SIG-M5 (cell line): ENCODE results near the gene FXYD6.
A peak's percentile ranks its signal among the peaks of the same experiment; 100 is the strongest.

Experiments used
- DNase-seq: peaks from one replicate; lab custom pipeline; 2025; lab: John Stamatoyannopoulos, UW

The FXYD6 gene

DNA sequence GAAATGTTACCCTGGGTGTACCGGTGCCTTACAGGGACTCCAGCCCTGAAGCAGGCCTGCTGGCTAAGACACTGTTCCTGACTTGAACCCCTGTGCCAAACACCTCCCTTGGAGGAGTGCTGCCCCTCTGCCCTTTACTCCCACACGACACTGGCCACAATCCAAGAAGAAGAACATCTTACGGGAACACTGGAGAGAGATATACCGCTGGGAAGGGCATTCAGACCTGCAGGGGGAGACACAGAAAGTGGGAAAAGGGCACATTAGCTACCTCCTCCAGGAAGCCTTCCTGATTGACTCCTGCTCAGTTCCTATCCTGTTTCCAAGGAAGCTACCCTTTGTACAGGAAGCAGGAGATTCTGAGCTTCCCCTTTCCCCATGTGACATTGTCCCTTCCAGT, 34.1 kb upstream of the FXYD6 start:
- no peak for DNase-seq

DNA sequence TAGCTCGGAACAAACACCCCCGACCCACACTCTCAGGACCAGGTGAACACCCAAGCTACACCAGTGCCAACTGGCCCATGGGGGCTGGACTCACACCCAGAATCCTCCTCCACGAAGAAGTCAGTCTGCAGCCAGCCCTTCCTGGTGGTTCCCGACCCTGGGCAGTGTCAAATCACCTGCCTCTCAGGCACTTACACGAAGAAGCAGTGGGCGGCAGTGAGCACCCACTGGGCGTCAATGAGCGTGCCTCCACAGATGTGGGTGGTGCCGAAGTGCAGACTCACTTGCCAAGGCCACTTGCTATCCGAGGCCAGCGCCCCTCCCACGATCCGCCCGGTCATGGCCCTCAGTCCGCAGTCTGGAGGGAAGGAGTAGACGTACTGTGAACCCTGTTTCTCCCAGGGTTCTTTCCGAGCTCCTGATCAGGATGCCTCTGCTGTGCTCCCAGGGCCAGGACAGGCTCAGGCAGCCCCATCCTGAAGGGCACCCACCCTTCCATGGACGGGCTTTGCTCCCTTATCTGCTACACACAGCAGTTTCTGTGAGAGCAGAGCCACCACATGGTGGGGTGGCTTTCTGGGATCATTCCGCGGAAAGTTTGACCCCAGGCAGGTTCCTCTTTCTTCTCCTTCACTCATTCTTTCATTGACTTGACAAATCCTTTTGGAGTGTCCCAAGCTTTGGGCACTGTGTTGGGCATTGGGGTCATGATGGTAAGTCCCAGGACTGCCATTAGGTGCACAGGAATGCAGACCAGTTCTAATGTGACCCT, 33.3 kb upstream of the FXYD6 start:
- DNase-seq: no peak

DNA sequence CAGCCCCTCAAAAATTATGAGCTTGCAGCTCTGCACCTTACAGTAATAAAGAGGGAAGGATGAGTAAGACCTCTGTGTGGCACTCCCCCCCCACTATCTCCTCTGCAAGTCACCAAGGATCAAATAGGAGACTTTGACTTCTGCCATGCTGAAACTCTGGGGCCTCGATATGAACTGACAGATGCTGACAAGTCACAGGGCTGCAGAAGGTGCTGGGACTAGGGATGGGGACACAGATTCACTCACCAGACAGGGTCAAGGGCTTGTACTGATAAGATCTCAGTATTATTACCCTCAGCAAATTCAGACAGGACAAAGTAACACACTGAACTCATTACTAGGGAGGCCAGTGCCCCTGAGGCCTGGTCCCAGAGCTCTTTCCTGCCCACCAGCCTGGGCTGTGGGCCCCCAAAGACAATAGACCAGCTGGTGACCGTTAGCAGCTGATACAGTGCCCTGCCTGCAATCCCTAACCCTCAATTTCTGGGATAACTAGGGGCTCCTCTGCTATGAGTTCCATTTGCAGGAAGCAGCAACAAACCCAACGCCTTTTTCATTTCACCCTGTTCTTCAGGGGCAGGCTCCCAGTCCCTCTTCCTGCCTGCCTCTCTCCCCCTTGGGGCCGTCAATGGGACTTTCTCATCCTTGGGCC, 32.6 kb upstream of the FXYD6 start:
- no peak for DNase-seq

DNA sequence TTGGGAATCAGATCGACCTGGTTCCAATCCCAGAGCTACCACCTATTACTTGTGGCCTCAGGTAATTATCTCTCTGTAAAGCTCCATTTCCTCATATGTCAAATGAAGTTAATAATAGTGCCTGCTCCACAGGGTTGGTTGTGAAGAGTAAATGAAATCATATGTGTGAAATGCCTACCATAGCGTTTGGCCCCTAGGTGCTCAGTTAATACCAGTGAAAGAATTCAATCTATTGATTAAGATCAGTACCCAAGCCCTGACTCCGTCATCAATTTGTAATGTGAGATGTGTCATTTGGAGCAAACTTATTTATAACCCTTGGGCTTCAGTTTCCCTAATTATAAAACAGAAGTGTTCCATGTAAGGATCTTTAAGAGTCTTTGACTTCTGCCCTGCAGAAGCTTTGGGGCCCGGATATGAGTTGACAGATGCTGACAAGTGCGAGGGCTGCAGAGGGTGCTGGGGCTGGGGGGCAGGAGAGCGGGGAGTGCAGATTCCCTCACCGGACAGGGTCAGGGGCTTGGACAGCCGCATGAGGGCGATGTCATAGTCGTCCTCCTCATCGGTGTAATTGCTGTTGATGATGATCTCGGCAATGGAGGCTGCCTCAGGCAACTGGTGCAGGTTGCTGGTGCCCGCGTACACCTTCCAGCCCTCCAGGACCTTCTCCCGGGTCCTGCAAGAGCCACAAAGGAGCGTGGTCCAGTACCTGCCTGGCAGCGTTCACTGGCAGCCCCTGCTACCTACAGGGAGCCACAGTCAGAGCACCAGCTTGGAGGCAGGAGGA, 31.8 kb upstream of the FXYD6 start:
- DNase-seq: no peak

DNA sequence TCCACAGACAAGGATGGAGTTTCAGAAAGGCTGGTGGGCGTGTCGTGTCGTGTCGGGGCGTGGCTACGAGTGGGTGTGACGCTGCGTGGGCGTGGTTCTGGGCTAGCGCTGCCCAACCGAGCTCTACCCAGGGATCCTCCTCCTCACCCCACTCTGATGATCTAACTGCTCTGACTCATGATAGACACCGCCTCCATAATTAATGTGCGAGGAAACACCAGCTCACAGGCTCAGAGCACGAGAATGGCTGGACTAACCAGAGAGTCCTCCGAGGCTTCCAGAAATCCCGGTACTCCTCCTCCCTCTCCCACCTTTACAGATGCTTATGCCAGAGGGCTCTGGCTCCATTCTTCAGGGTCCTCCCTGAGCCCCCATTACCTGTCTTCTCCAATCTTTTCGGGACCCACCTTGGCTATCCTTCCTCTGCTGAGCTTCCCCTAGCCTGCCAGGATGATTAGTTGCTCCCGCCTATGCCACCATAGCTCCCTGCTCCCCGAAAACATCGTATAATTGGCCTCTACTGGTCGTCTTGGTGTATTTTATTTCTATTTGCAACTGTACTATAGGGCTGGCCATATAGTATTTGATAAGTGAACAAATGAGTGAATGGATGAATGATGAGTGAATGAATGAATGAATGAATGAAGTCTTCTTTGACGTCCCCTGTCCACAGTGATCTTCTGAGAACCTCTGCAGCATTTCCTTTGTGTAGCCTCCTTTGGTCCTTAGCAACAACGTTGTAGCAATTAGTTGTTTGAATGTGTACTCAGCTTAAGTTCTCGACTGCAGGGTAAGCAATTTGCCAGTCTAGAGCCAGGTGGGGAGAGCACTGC, 31.0 kb upstream of the FXYD6 start:
- DNase-seq: peak; percentile 45

DNA sequence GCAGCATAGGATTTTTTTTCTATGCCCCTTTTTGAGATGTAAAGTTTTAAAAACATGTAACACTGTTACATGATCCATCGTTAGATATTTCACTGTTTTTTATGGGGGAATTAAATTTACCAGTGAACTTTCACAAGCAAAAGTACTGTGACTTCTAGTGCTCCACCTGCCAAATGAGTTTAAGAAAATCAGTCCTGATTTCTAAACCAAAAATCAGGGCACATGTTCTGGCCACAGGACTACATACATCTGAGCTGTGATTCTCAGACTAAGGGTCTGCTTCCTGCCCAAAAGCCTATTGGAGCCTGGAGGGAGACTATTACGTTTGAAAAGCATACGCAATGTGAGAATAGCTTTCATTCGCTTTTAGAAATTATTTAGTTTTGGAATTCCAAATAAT, 30.3 kb upstream of the FXYD6 start:
- DNase-seq: no peak

DNA sequence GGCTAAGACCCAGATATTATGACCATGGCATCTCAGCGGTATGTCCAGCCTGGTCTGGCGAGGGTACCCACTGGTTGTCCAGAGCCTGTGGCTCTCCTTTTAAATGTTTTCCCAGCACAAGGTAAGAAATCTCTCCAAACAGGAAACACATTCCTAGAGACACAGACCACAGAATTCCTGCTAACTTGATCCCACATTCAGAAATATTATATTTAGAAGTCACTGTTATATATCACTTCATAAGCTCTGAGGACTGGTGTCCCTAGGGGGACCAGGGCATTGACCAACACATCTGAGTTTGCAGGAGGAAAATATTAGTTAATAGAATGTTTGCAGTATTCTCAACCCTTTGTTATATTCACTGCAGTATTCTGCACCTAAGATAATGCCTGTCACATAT, 29.7 kb upstream of the FXYD6 start:
- DNase-seq: no peak

DNA sequence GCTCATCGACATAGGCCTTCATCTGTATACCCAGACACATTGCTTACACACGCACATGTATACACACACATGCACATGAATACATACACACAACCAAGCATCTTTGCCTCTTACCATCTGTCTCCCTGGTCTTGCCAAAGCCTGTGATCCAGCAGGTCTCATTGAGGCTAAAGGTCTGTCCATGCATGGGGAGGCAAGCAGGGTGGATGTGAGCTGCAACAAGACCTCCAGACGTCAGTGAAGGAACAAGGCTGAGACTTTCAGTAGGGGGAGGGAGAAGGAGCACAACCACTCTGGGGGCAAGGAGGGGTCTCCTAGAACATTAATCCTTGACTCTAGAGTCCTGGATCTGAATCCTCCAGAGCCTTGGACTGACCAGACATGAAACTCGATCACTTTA, 29.1 kb upstream of the FXYD6 start:
- no peak for DNase-seq

DNA sequence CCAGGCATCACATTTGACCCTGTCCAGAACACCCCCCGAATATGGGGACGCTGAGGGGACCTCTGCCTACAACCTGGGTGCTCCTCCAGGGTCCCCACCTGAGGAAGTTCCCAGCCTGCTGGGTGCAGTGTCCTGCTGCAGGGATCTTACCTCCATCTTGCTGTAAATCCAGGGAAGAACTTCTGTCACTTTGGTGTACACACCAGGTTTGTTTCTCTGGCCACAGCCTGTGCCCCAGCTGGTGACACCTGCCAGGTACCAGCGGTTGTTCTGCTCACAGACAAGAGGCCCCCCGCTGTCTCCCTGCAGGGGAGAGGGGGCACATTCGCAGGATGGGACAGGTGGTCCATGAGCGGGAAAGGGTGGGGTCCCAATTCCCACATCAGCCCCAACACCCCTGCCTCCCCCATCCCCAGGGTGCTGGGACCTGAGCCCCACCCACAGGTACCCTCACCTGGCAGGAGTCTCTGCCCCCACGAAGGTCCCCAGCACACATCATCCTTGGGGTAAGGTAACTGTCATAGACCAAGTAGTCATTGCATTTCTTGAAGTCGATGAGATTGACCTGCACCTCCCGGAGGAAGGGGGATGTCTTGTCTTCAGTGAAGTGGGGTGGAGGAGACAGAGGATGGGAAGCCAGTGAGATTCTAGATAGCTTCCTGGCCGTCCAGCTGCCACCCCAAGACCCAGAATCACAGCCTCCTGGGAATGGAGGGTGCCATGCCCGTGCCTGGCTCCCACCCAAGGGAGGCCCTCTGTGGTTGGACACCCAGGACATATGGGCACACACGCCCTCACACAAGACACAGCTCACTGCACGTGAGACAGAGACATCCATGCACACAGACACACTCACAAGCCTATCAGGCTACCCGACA, 27.3 kb upstream of the FXYD6 start:
- no peak for DNase-seq

DNA sequence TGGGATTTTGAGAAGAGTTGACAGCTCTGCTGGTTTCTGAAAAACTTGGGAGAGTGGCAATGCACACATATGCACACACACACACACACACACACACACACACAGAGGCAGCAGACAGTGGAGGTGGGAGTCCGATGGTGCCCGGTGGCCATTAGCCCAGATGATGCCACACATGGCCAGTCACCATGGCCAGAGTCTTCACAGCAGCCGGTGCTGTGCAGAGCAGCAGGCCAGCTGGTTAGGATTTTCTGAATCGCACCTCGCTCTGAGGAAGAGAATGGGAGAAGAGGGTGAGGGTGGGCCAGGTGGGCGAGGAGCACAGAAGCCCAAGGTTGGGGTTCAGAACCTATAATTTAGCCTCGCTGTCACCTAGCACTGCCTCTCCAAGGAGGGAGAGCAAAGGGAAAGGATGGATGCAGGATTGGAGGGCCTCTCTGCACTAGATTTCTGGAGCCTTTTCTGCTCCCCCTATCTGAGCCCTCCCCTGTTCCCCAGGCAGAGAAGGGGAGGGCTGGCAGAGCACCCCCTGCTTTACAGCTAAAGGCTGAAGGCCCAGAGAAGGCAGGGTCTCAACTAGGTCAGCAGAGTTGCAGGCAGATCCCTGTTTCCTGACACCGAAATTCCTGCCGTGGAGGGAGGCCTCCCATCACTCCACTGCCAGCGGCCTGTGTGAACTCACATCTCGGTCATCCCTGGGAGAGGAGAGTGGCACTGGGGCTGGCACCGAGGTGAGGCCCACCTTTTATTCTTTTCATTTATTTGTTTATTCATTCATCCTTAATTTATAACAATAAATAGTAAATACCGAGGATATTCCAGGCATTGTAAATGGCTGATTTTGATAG, 25.8 kb upstream of the FXYD6 start:
- DNase-seq: no peak

DNA sequence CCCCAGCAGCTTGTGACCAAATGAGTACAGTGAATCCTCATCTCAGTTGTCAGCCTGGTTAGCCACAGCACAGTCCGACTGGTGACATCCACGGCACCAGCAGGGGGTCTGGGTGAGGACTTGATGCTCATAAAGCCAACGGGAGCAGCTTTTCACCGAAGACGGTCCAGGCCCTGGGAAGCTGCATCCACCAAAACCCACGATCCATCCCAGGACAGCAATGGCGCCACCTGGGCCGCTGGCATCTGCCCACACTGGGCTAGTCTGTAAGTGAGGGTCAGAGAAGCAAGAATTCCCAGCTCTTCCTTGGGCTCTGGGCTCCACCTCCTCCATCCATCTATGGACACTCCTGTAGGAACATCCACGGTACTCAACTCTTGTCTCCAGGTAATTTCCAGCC, 25.1 kb upstream of the FXYD6 start:
- no peak for DNase-seq

DNA sequence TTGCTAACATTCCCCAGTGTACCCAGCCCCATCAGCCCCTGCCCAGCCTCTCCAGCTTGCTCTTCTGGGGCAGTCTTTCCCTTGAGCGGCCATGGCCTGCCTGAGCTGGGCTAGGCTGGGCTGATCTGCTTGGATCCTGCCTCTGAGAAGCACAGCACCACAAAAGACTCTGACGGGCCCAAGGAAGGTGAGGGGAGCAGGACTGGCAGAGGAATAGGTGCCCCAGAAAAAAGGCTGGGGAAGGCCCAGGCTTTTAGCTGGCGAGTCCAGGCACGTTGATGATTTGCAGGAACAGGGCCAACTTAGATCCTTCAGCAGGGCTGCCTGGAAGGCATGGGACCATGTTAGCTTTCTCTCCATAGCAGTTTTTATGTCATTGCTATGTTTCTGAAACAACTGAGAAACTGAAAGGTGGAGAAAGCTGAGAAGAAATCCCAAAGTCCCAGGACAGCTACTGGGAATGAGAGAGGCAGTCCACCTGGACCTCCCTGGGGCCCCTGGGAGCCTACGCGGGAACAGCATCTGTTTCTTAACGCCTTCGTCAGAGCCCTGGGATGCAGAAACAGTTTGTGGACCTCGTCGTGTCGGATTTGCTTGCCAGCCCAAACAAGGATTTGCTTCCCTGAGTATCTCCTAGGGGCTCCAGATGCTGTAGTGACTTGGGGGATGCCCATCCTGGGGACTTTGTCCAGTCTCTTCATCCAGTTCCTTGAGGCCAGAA, 24.4 kb upstream of the FXYD6 start:
- DNase-seq: no peak

DNA sequence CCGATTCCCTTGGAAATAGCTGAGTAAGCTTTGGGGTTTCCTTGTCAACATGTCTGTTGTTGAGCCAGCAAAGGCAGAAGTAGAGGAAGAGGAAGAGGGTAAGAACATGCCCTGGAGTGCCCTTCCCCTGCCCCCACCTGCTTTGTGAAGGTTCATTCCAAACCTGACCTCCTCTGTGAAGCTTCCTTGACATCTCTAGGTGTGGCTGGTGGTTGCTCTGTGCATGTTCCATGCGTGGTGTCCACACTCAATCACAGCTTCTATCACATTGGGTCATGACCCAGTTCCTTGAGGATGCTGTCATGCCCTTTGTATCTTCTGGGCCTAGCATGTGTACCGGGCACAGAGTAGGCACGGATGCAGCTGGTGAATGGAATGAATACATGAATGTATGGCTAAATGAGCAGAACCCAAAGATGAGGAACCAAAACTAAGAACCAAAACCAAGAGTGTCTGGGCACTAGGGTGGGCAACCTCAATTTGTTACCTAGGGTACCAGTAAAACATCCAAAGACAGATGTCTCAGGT, 23.7 kb upstream of the FXYD6 start:
- no peak for DNase-seq

DNA sequence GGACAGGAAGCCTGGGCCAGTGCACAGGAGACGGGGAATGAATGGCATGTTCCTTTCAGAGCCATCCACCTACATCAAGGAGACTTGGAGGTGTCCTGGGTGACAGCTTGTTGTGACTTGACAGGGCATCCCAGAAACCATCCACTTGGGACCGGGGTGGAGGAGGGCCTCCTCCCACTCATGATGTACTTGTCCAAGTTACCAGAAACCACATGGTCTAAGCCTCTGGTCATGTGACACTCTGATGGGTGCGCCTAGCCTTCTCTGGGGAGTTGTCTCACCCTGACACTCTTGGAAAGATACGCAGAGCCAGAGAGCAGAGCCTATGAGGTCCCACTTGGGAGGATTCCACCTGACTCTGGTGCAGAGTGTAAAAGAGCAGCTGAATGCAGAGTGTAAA, 21.6 kb upstream of the FXYD6 start:
- no peak for DNase-seq

DNA sequence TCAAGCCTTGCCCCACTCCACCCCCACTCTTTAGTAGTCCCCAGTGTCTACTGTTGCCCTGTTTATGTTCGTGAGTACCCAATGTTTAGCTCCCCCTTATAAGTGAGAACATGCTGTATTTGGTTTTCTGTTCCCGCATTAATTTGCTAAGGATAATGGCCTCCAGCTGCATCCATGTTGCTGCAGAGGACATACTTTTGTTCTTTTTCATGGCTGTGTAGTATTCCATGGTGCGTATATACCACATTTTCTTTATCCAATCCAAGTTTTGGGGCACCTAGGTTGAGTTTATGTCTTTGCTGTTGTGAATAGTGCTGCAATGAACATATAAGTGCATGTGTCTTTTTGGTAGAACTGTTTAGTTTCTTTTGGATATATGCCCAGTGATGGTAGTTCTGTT, 16.2 kb upstream of the FXYD6 start:
- no peak for DNase-seq

DNA sequence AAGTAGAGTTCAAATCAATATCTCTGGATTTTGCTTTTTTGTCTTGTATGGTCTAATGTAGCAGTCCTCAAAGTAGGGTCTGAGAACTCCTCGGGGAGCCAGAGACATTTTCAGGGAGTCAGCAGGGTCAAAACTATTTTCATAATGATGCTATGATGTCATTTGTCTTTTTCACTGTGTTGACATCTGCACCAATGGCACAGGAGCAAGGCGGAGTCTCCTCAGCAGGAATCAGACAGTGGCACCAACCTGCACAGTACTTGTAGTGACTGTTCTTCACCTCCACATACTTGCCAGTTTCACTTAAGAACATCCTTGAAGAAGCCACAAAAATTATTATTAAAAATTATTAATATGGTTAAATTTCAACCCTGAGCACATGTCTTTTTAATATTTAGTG, 14.9 kb upstream of the FXYD6 start:
- DNase-seq: no peak

DNA sequence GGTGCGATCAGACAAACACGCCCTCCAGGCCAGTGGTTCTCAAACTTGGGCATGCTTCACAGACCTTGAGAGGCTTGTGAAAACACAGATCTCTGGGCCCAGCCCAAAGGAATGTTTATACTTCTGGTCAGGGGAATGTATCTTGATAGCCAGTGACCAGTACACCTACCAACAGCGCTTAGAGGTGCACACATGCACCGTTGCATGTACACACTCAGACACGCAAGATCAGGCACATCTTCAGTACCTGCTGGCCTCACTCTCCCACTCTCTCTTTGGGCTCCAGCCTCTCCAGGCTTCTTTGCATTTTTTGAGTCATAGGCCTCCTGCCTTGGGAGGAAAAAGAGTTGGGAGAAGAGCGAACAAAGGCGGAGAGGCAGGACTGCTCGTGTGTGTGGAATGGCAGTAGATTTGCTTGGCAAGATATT, 11.7 kb upstream of the FXYD6 start:
- DNase-seq: no peak

DNA sequence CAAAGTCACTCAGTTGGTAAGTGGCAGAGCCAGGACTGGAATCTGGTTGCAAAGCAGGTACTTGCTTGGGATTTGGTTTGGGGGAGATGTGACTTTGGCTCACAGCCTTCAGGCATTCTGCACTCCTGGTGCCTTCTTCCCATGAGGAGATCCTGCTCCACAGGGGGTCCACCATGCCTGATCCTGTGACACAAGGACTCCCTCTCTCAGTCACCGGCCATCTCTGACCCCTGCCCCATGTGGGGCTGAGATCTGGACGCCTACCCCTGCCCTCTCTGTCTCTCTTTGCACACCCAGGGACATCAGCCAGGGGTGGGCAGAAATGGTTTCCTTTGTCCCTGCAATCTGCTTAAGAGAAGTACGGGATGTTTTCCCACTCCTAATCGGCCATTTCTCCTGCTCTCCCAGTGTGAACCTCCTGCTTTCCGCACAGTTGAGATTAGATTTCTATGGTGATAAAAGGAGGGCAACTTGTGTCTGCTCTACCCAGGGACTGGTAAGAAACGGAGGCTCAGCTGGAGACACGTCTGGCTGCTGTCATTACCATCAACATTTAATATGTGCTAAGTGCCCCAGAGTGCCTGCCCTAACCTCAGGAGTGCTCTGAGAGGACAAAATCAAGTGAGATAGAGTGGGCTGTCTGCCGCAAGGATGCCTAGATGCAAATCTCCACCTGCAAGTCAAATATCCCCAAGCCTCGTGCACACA, 11.1 kb upstream of the FXYD6 start:
- no peak for DNase-seq

DNA sequence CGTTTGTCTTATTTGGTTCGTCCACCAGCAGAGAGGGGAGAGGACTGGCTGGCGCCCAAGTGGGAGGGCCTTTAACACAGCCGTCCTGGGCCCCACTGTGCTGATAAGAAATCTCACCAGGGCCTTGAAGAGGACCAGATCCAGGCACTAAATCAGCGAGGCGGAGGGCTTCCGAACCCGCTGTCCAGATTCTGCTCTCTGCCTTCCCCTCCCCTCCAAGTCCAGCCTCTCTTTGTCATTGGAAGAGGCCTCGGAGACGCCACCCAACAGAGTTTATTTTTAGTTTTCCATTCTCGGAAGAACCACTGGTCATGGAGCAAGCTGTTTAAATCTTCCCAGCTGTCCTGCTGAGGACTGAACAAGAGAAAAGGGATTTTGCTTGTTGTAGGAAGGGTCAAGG, 9.3 kb upstream of the FXYD6 start:
- no peak for DNase-seq
